Vein endothelial cell (primary cell): ENCODE data around the gene CKS1B. TPM values are rescaled to one million over a fixed set of nuclear protein-coding genes. Genes with fewer than 3 reads are reported as not detected.

ENCODE experiments used
- small RNA-seq: library from RNA; depleted of rRNA; stranded (forward); fragments of <200 nt; gene quantifications from one replicate; pipeline ENCODE3, GENCODE V24; 2012
- total RNA-seq: library from RNA; depleted of rRNA; stranded (reverse); fragments of >200 nt; gene quantifications from 2 replicates; pipeline ENCODE4 v1.2.3, GENCODE V29; 2012

Gene CKS1B
- 52.3 and 69.7 TPM in 2 replicates for total RNA-seq

GRCh38 chr1:154974102-154974807 lies at the start of gene CKS1B:
Gene CKS1B, plus strand, starts transcription at chr1:154974681. Its CDS starts 65 bp downstream, at chr1:154974746.

DNA sequence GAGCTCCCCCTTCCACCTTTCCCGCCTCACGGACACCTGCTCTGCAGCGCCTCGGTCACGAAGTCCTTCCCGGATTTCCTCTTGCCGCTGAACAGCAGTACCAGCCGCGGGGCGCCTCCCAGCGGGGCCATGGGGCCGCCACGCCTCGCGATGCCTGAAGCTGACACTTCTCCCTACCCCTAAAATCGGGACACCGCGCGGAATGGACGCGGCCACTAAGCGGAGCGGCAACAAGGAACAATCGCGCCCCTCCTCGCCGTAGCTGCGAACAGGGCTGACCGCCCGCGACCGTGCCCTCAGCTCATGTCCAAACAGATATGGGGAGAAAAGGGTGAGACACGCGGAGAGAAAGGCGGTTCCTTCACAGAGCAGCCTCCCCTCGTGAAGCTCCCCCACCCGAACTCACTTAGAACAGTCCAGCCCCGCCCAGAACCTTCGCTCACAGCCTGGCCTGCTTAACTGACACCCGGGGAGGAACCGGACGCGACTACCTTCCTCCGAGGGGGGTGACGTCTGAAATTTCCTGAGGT lies 37.9 kb upstream of the CKS1B start, which contains the start of gene PMVK:
PMVK (minus strand) TSS at position 165 of the 530 bp plus-strand sequence; CDS start at position 131, 34 bp downstream.

GRCh38 chr1:154955718-154956543 lies 18.6 kb upstream of the CKS1B start, which contains the start of gene PBXIP1:
Gene PBXIP1, minus strand, starts transcription at chr1:154956099. Its CDS starts 2,378 bp downstream, at chr1:154953721.

GRCh38 chr1:154961207-154962155 lies 13.0 kb upstream of the CKS1B start, which contains the start of gene PYGO2:
Gene PYGO2, minus strand, starts transcription at chr1:154961782. Its CDS starts 206 bp downstream, at chr1:154961576.

GRCh38 chr1:154970631-154971340 lies 3.7 kb upstream of the CKS1B start, which contains the start of gene SHC1:
Gene SHC1, minus strand, starts transcription at chr1:154970747. Its CDS starts 221 bp downstream, at chr1:154970526.

GRCh38 chr1:154982897-154983648 lies 8.6 kb downstream of the CKS1B start, which contains the start of gene FLAD1:
Gene FLAD1, plus strand, starts transcription at chr1:154983344. Its CDS starts 351 bp downstream, at chr1:154983695.

DNA sequence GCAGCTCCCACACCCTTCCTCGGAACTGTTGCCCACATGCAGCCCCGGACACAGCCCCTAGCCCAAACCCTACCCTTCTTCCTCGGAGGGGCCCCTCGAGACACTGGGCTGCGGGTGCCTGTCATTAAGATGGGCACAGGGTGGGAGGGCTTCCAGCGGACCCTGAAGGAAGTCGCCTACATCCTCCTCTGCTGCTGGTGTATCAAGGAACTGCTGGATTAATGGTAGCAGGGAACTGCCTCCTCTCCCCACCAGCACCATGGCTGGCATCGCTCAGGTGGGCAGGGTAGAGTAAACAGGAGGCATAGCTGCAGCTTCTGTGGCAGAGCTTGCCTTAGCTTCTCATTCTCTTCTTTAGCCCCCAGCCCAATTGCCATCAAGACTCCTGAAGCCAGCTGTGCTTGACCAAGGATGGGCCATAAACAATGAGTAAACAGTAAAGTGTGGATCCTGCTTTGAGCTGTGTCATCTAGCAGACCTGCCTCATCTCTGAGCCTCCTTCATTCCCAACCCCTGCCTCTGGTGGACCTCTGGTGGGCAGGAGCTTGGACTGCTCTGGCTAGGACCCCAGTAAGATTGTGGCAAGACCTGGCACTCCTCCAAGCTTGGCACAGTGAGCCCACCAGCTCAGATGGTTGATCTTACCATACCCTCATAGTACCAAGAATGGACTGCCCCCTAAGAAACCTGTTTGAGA lies 19.2 kb downstream of the CKS1B start, which contains the start of gene LENEP:
LENEP (plus strand) TSS at position 15 of the 697 bp plus-strand sequence; CDS start at position 37, 22 bp downstream.

GRCh38 chr1:155002464-155003226 lies 28.2 kb downstream of the CKS1B start, which contains the start of gene ZBTB7B:
Gene ZBTB7B, plus strand, starts transcription at chr1:155002802. Its CDS starts 11,859 bp downstream, at chr1:155014661.

Small RNA genes within 50 kb of the gene (small RNA-seq; reads per million reads assigned to genes)
- not detected for gene MIR4258
- gene RF00017: not detected

Other genes with a start within 250 kb of the CKS1B start
- gene KCNN3, start 104.4 kb upstream of the CKS1B start, total RNA-seq: 1.2 and 2.3 TPM in 2 replicates
- gene PMVK, start 38.0 kb upstream of the CKS1B start, total RNA-seq: 5.8 and 6.5 TPM in 2 replicates
- 59.8 and 75.1 TPM in 2 replicates for gene PBXIP1, start 18.6 kb upstream of the CKS1B start, total RNA-seq
- 12.0 and 12.7 TPM in 2 replicates for gene PYGO2, start 12.9 kb upstream of the CKS1B start, total RNA-seq
- gene SHC1, start 3.9 kb upstream of the CKS1B start, total RNA-seq: 312 and 348 TPM in 2 replicates
- gene FLAD1, start 8.7 kb downstream of the CKS1B start, total RNA-seq: 32.7 and 35.1 TPM in 2 replicates
- gene LENEP, start 18.9 kb downstream of the CKS1B start, total RNA-seq: 0.67 and 1.3 TPM in 2 replicates
- 15.4 and 16.8 TPM in 2 replicates for gene ZBTB7B, start 28.1 kb downstream of the CKS1B start, total RNA-seq
- gene DCST2, start 59.1 kb downstream of the CKS1B start, total RNA-seq: not detected in 2 replicates
- not detected in 2 replicates for gene DCST1, start 59.1 kb downstream of the CKS1B start, total RNA-seq
- 508 and 513 TPM in 2 replicates for gene ADAM15, start 76.6 kb downstream of the CKS1B start, total RNA-seq
- gene EFNA4, start 89.1 kb downstream of the CKS1B start, total RNA-seq: 11.7 and 12.7 TPM in 2 replicates
- gene EFNA3, start 104.2 kb downstream of the CKS1B start, total RNA-seq: 1.6 and 3.6 TPM in 2 replicates
- gene EFNA1, start 153.2 kb downstream of the CKS1B start, total RNA-seq: 84.4 and 125 TPM in 2 replicates
- 28.1 and 31.6 TPM in 2 replicates for gene SLC50A1, start 161.2 kb downstream of the CKS1B start, total RNA-seq
- 42.5 and 53.3 TPM in 2 replicates for gene DPM3, start 165.8 kb downstream of the CKS1B start, total RNA-seq
- gene KRTCAP2, start 198.6 kb downstream of the CKS1B start, total RNA-seq: 81.0 and 141 TPM in 2 replicates
- gene TRIM46, start 199.2 kb downstream of the CKS1B start, total RNA-seq: 6.9 and 12.0 TPM in 2 replicates
- 15.8 and 16.7 TPM in 2 replicates for gene THBS3, start 233.2 kb downstream of the CKS1B start, total RNA-seq
- 42.1 and 44.7 TPM in 2 replicates for gene MTX1, start 234.0 kb downstream of the CKS1B start, total RNA-seq